HepG2 (cell line): Measurements from ENCODE around the gene CLIC4. TPM values are rescaled to one million over a fixed set of nuclear protein-coding genes. Genes with fewer than 3 reads are reported as not detected.
A peak's percentile ranks its signal among the peaks of the same experiment; 100 is the strongest.

Experiments
- ATM ChIP-seq: fragments of 450-650 bp; IDR thresholded peaks from 2 replicates; pipeline ENCODE4 v1.7.1; 2017; ENCODE audit warnings: mild to moderate bottlenecking, borderline replicate concordance
- BHLHE40 ChIP-seq: IDR thresholded peaks from 2 replicates; pipeline ENCODE4 v1.6.1; 2011; ENCODE audit warnings: low read length, improper control_type of control experiment
- BRD4 ChIP-seq: sonication (generic); formaldehyde crosslinking; IDR thresholded peaks from 2 replicates; pipeline ENCODE4 v1.4.0; 2020; ENCODE audit warnings: missing genetic modification reagents
- CREB1 ChIP-seq, 2 experiments: fragments of 450-650 bp in 1 of 2; IDR thresholded peaks; 2 replicates each; pipeline ENCODE4 v1.6.1; 2016 to 2017; ENCODE audit warnings: control low read depth in 1 of 2, mild to moderate bottlenecking in 1 of 2, missing compliant biosample characterization in 1 of 2, missing genetic modification characterization in 1 of 2
- GZF1 ChIP-seq: sonication (generic); formaldehyde crosslinking; IDR thresholded peaks from 2 replicates; pipeline ENCODE4 v1.5.1; 2020; ENCODE audit warnings: mild to moderate bottlenecking, missing genetic modification reagents
- HCFC1 ChIP-seq: fragments of 150-350 bp; IDR thresholded peaks from 2 replicates; pipeline ENCODE4 v1.6.1; 2014; ENCODE audit warnings: low read depth, low read length
- ISL2 ChIP-seq: sonication (generic); formaldehyde crosslinking; IDR thresholded peaks from 2 replicates; pipeline ENCODE4 v1.5.0; 2020; ENCODE audit warnings: missing genetic modification reagents
- NFIC ChIP-seq: IDR thresholded peaks from 2 replicates; pipeline ENCODE4 v1.6.1; 2012; ENCODE audit warnings: mild to moderate bottlenecking, low read length, inconsistent platforms
- NR2F6 ChIP-seq, 2 experiments: IDR thresholded peaks; 2 replicates each; pipeline ENCODE4 v1.6.1; 2016; ENCODE audit warnings: antibody characterized with exemption in 1 of 2, mild to moderate bottlenecking in 1 of 2
- PHB2 ChIP-seq: fragments of 450-650 bp; IDR thresholded peaks from 2 replicates; pipeline ENCODE4 v1.6.1; 2018; ENCODE audit not compliant: partially characterized antibody
- PRMT3 ChIP-seq: sonication (generic); formaldehyde crosslinking; IDR thresholded peaks from 2 replicates; pipeline ENCODE4 v1.8.1; 2022; ENCODE audit warnings: low read depth, mild to moderate bottlenecking, moderate library complexity, missing genetic modification reagents, borderline replicate concordance
- SMYD3 ChIP-seq: sonication (generic); formaldehyde crosslinking; IDR thresholded peaks from 2 replicates; pipeline ENCODE4 v1.8.1; 2023; ENCODE audit warnings: mild to moderate bottlenecking, missing genetic modification reagents
- SNAPC2 ChIP-seq: sonication (generic); formaldehyde crosslinking; IDR thresholded peaks from 2 replicates; pipeline ENCODE4 v1.8.1; 2022; ENCODE audit warnings: mild to moderate bottlenecking, missing genetic modification reagents
- ZMAT3 ChIP-seq: sonication (generic); formaldehyde crosslinking; conservative IDR thresholded peaks from 2 replicates; pipeline ENCODE4 v1.7.0; 2021; ENCODE audit warnings: missing genetic modification reagents
- ZMYM4 ChIP-seq: sonication (generic); formaldehyde crosslinking; IDR thresholded peaks from 2 replicates; pipeline ENCODE4 v1.8.1; 2023; ENCODE audit warnings: mild to moderate bottlenecking, missing genetic modification reagents
- ZNF256 ChIP-seq: sonication (generic); formaldehyde crosslinking; conservative IDR thresholded peaks from 2 replicates; pipeline ENCODE4 v1.4.0; 2020; ENCODE audit warnings: missing genetic modification reagents
- ZNF3 ChIP-seq: IDR thresholded peaks from 2 replicates; pipeline ENCODE4 v1.7.0; 2017; ENCODE audit warnings: inconsistent platforms
- ZNF337 ChIP-seq: sonication (generic); formaldehyde crosslinking; IDR thresholded peaks from 2 replicates; pipeline ENCODE4 v1.5.1; 2020; ENCODE audit warnings: missing genetic modification reagents, low read depth, mild to moderate bottlenecking, borderline replicate concordance
- ZNF556 ChIP-seq: sonication (generic); formaldehyde crosslinking; IDR thresholded peaks from 2 replicates; pipeline ENCODE4 v1.4.0; 2020; ENCODE audit warnings: mild to moderate bottlenecking, missing genetic modification reagents, borderline replicate concordance
- ZNF780A ChIP-seq: sonication (generic); formaldehyde crosslinking; IDR thresholded peaks from 2 replicates; pipeline ENCODE4 v1.8.0; 2022; ENCODE audit warnings: mild to moderate bottlenecking, missing genetic modification reagents, moderate library complexity
- ZNF850 ChIP-seq: sonication (generic); formaldehyde crosslinking; conservative IDR thresholded peaks from 2 replicates; pipeline ENCODE4 v1.9.0; 2021; ENCODE audit warnings: mild to moderate bottlenecking, missing genetic modification reagents
- ZNF883 ChIP-seq: sonication (generic); formaldehyde crosslinking; IDR thresholded peaks from 2 replicates; pipeline ENCODE4 v1.5.1; 2020; ENCODE audit warnings: mild to moderate bottlenecking, missing genetic modification reagents; ENCODE audit errors: not compliant biosample characterization
- polyA plus RNA-seq, 8 experiments: library from polyadenylated mRNA; depleted of rRNA in 3 of 8; stranded (reverse) in 7 of 8; unstranded in 1 of 8; fragments of >200 nt; fragmentation: Illumina TruSeq in 4 of 8; extraction: Trizol in 4 of 8; gene quantifications; 2 replicates each; pipeline versions ENCODE4 v1.2.1 to v1.2.3, GENCODE V29; 2011 to 2016; ENCODE audit warnings: low read depth in 4 of 8, missing spikeins in 1 of 8, mixed read lengths in 1 of 8; ENCODE audit not compliant: insufficient read depth in 1 of 8
- total RNA-seq, 5 experiments: library from RNA; depleted of rRNA; stranded (reverse); fragments of >200 nt; fragmentation: Illumina TruSeq; extraction: Trizol; gene quantifications; 2 replicates each; pipeline ENCODE4 v1.2.3, GENCODE V29; 2016; ENCODE audit warnings: low read depth in 1 of 5
- TF ChIP-seq, protein P1 (sequence below): sonication (generic); formaldehyde crosslinking; IDR thresholded peaks from 2 replicates; pipeline ENCODE4 v1.5.0; 2020; ENCODE audit warnings: missing genetic modification reagents
- TF ChIP-seq, protein P2 (sequence below): sonication (generic); formaldehyde crosslinking; IDR thresholded peaks from 2 replicates; pipeline ENCODE4 v1.8.0; 2022; ENCODE audit warnings: mild to moderate bottlenecking, missing genetic modification reagents, borderline replicate concordance
- TF ChIP-seq, protein P3 (sequence below): sonication (generic); formaldehyde crosslinking; IDR thresholded peaks from 2 replicates; pipeline ENCODE4 v1.8.1; 2022; ENCODE audit warnings: mild to moderate bottlenecking, missing genetic modification reagents
- TF ChIP-seq, protein P4 (sequence below): sonication (generic); formaldehyde crosslinking; IDR thresholded peaks from 2 replicates; pipeline ENCODE4 v1.4.0; 2020; ENCODE audit warnings: low read depth, mild to moderate bottlenecking, missing genetic modification reagents

The CLIC4 gene
- total and polyA plus RNA-seq, 2 of the 13 experiments (the other 11 are each of a cell fraction or from before 2014, with no cell fraction given), result 23.3 to 77.4 TPM

DNA sequence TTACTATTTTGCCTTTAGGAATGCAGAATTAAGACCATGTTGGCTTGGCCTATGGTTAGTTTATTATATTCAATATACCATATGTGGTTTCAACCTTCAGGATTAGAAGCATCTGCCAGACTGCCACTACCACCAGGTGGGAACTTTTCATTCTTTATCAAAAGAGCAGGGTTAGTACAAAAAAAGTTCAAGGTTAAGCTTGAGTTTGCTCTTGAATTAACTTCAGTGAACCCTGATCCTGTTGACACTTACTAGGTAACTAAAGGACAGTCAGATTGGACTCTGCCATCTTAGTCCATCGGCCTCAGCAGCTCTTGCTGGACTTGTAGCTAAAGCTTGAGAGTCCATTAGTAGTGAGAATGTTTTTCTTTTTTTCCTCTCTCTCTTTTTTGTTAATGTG is 22.1 kb downstream of the CLIC4 start (continued):
- TF ChIP-seq, protein P1, sequence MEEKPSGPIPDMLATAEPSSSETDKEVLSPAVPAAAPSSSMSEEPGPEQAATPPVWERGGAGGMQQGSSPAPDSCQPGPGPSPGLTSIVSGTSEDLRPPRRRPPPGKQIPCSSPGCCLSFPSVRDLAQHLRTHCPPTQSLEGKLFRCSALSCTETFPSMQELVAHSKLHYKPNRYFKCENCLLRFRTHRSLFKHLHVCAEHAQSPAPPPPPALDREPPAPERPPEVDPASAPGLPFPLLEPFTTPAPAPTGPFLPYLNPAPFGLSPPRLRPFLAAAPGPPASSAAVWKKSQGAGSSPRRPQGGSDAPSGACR, result no peak
- TF ChIP-seq ZNF883 (no peak), NR2F6 (IDR thresholded peaks at IDR 0.05) (peak; percentile 88), NR2F6 (CRISPR knock-in tag; IDR thresholded peaks at IDR 0.05) (peak; percentile 93), ZNF256 (no peak), NFIC (peak; percentile 80), ZNF556 (no peak), ZNF337 (CRISPR knock-in tag) (no peak), BHLHE40 (no peak), SNAPC2 (CRISPR knock-in tag) (peak; percentile 74; the same call in 1 of the 2 replicates), GZF1 (CRISPR knock-in tag) (no peak), BRD4 (CRISPR knock-in tag) (no peak), ISL2 (peak; percentile 79; the same call in 1 of the 2 replicates), PHB2 (no peak), ZMAT3 (CRISPR knock-in tag) (no peak), ZNF780A (CRISPR knock-in tag) (no peak), CREB1 (IDR thresholded peaks at IDR 0.05) (no peak), CREB1 (CRISPR knock-in tag; IDR thresholded peaks at IDR 0.05) (peak; percentile 74), ZNF850 (CRISPR knock-in tag) (no peak), ZMYM4 (peak; percentile 78), SMYD3 (0 out of 2 replicates have a peak, but pooled peaks have one; percentile 64), ZNF3 (CRISPR knock-in tag) (no peak), ATM (no peak), HCFC1 (no peak), PRMT3 (CRISPR knock-in tag) (no peak)
- TF ChIP-seq, protein P2, sequence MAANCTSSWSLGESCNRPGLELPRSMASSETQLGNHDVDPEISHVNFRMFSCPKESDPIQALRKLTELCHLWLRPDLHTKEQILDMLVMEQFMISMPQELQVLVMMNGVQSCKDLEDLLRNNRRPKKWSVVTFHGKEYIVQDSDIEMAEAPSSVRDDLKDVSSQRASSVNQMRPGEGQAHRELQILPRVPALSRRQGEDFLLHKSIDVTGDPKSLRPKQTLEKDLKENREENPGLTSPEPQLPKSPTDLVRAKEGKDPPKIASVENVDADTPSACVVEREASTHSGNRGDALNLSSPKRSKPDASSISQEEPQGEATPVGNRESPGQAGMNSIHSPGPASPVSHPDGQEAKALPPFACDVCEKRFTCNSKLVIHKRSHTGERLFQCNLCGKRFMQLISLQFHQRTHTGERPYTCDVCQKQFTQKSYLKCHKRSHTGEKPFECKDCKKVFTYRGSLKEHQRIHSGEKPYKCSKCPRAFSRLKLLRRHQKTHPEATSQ (CRISPR knock-in tag), result peak; percentile 77; the same call in 1 of the 2 replicates
- TF ChIP-seq, protein P3, sequence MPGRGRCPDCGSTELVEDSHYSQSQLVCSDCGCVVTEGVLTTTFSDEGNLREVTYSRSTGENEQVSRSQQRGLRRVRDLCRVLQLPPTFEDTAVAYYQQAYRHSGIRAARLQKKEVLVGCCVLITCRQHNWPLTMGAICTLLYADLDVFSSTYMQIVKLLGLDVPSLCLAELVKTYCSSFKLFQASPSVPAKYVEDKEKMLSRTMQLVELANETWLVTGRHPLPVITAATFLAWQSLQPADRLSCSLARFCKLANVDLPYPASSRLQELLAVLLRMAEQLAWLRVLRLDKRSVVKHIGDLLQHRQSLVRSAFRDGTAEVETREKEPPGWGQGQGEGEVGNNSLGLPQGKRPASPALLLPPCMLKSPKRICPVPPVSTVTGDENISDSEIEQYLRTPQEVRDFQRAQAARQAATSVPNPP, result 0 out of 2 replicates have a peak, but pooled peaks have one; percentile 35
- TF ChIP-seq, protein P4, sequence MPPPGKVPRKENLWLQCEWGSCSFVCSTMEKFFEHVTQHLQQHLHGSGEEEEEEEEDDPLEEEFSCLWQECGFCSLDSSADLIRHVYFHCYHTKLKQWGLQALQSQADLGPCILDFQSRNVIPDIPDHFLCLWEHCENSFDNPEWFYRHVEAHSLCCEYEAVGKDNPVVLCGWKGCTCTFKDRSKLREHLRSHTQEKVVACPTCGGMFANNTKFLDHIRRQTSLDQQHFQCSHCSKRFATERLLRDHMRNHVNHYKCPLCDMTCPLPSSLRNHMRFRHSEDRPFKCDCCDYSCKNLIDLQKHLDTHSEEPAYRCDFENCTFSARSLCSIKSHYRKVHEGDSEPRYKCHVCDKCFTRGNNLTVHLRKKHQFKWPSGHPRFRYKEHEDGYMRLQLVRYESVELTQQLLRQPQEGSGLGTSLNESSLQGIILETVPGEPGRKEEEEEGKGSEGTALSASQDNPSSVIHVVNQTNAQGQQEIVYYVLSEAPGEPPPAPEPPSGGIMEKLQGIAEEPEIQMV (CRISPR knock-in tag), result no peak
